Activated CD4-positive, alpha-beta T cell treated with anti-CD3 and anti-CD28 coated beads for 36 hours (primary cell): ENCODE measurements around the gene SCLT1. TPM values are rescaled to one million over a fixed set of nuclear protein-coding genes. Genes with fewer than 3 reads are reported as not detected.
"Not testable (repeated sequence)": the region's sequence is repeated elsewhere in the genome, so short reads cannot be mapped to it uniquely, and the experiment has no call there.

Experiments used
- ATAC-seq: fragments of 200-7000 bp; cut with Tn5 transposase; one replicate; pipeline ENCODE4 v1.10.0; 2021; ENCODE audit warnings: mild to moderate bottlenecking, moderate library complexity
- CTCF ChIA-PET: fragments of 350-600 bp; sonication (Branson Sonifier 250); formaldehyde crosslinking; loops from one replicate; lab custom pipeline; 2021; ENCODE audit warnings: antibody characterized with exemption; lab: Charles Lee
- POLR2A ChIA-PET: fragments of 350-600 bp; sonication (Branson Sonifier 250); formaldehyde crosslinking; loops from one replicate; lab custom pipeline; 2021; ENCODE audit warnings: antibody characterized with exemption, inconsistent platforms; lab: Charles Lee
- DNase-seq: peaks from one replicate; pipeline ENCODE4 v3.0.0-alpha.2; 2020
- H3K27ac Mint-ChIP-seq: one replicate; pipeline ENCODE4 v1.8.0; 2021; ENCODE audit warnings: mixed read lengths
- H3K27me3 Mint-ChIP-seq: one replicate; pipeline ENCODE4 v1.8.0; 2021; ENCODE audit warnings: mixed read lengths
- H3K36me3 Mint-ChIP-seq: one replicate; pipeline ENCODE4 v1.8.0; 2021; ENCODE audit warnings: low read depth, mixed read lengths
- H3K4me1 Mint-ChIP-seq: one replicate; pipeline ENCODE4 v1.8.0; 2021; ENCODE audit warnings: mixed read lengths
- H3K4me3 Mint-ChIP-seq: one replicate; pipeline ENCODE4 v1.8.0; 2021; ENCODE audit warnings: mild to moderate bottlenecking, moderate library complexity, mixed read lengths
- H3K9me3 Mint-ChIP-seq: one replicate; pipeline ENCODE4 v1.8.0; 2021; ENCODE audit warnings: low read depth, mixed read lengths
- intact Hi-C, 2 experiments: fragments of 100-400 bp; cut with DNase I in 1 of 2; cut with micrococcal nuclease in 1 of 2; formaldehyde crosslinking; loops; one replicate each; pipeline versions ENCODE4 v1.14.2 to v1.15.1; 2022 to 2024; cut with DNase I, micrococcal nuclease
- total RNA-seq, 2 experiments: library from RNA; stranded (reverse); gene quantifications; one replicate each; pipeline ENCODE4 v1.2.3, GENCODE V29; 2021

Gene SCLT1
- total RNA-seq, 2 experiments from 2014 or later: 18.7 to 19.3 TPM

DNA sequence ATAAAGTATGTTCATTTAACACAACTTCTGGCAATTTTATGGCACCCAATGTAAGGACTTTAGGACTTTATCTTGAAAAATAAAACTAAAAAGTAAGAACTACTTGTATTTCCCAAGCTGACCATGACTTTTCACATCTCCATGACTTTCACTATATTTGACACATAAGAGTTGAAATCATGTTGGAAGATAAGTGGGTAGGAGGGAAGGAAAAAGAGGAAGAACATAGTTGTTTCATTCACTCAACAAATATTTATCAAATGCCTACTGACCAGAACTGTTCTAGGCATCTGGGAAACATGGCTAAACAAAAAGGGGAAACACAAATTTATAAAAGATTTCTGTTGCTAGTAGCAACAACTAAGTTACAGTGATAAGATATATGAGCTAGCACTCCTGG lies 16.0 kb downstream of the SCLT1 start:
- CTCF ChIA-PET: no interaction called here
- intact Hi-C loops: no loop called here
- Mint-ChIP-seq H3K36me3 (peaks cover 74% of the 10 kb centered on the region), H3K9me3 (peaks cover 20% of the 10 kb centered on the region), H3K27me3 (no peaks in the 10 kb centered on the region), H3K27ac (no peak overlapping the region), H3K4me3 (no peak overlapping the region), H3K4me1 (peaks cover 2% of the 10 kb centered on the region)
- POLR2A ChIA-PET: no interaction called here
- DNase-seq (no peak), ATAC-seq (no peak)

GRCh38 chr4:129069537-129069936 lies 23.8 kb downstream of the SCLT1 start:
- H3K36me3 Mint-ChIP-seq: peaks cover 54% of the 10 kb centered on the region
- CTCF ChIA-PET, ATAC-seq, DNase-seq, intact Hi-C loops, POLR2A ChIA-PET, H3K4me1 Mint-ChIP-seq, H3K27ac Mint-ChIP-seq, H3K27me3 Mint-ChIP-seq, H3K4me3 Mint-ChIP-seq: not testable (repeated sequence)
- H3K9me3 Mint-ChIP-seq: peaks cover 43% of the 10 kb centered on the region

DNA sequence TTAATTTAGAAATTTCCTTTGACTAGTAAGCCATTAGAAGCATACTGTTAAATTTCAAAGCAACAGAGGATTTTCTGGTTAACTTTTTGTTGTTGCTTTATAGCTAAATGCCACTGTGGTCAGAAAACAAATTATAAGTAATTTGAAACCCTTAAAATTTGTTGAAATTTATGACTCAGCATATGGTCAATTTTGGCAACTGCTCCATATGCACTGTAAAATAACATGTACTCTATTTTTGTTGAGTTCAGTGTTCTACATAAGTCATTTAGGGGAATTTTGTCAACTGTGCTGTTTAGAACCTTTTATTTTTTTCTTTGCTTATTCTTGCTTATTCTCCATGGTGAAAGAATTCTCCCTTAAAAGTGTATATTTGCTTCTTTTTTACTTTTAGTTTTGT lies 28.6 kb downstream of the SCLT1 start:
- CTCF ChIA-PET: no interaction called here
- H3K27me3 Mint-ChIP-seq: no peaks in the 10 kb centered on the region
- intact Hi-C loops: no loop called here
- ATAC-seq (no peak), DNase-seq (no peak)
- no peak overlapping the region for H3K4me3 Mint-ChIP-seq
- H3K36me3 Mint-ChIP-seq: peaks cover 59% of the 10 kb centered on the region
- H3K27ac Mint-ChIP-seq: no peak overlapping the region
- peaks cover 46% of the 10 kb centered on the region for H3K9me3 Mint-ChIP-seq
- POLR2A ChIA-PET: no interaction called here
- no peaks in the 10 kb centered on the region for H3K4me1 Mint-ChIP-seq

DNA sequence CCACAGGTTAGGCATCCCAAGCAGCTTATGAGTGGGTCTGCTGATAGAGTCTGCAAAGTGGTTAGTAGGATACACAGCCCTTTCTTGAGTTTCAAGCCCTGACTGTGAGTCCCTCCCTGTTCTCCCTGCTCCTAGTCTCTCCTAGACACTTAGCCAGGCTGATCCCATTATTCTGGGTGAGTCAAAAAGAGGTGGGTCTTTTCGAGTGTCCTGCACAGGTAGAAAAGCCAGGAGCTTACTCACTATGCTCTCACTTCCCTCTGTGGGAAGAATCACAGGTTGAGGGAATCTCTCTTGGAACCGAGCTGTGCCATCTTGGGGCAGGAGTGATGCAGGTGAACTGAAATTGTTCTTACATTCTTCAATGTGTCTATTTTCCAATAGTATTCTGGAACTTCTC lies 29.7 kb downstream of the SCLT1 start:
- CTCF ChIA-PET: interaction anchor here (0.6 to 1.1 kb wide), 3 partner anchors 161 to 890 kb away, joined by 3 read pairs; no protein-coding TSS in a partner anchor
- ATAC-seq: no peak
- Mint-ChIP-seq H3K36me3 (peaks cover 57% of the 10 kb centered on the region), H3K27me3 (no peaks in the 10 kb centered on the region), H3K4me1 (no peaks in the 10 kb centered on the region), H3K27ac (no peak overlapping the region), H3K9me3 (peaks cover 45% of the 10 kb centered on the region), H3K4me3 (no peak overlapping the region)
- intact Hi-C loops: no loop called here
- DNase-seq: no peak
- POLR2A ChIA-PET: no interaction called here

DNA sequence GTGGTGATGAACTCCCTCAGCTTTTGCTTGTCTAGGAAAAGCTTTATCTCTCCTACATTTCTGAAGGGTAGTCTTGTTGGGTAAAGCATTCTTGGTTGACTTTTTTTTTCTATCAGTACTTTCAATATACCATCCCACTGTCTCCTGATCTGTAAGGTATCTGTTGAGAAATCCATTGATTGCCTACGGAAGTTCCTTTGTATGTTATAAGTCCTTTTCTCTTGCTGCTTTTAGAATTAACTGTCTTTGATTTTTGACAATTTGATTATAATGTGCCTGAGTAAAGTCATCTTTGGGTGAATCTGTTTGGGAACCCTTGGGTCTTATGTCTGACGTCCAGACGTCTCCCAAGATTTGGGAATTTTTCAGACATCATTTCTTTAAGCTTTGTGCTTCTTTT lies 30.8 kb downstream of the SCLT1 start:
- ChIA-PET CTCF (interaction anchor here (0.7 to 1.1 kb wide), 2 partner anchors 12 to 177 kb away, joined by 3 read pairs; no protein-coding TSS in a partner anchor), POLR2A (no interaction called here)
- peaks cover 42% of the 10 kb centered on the region for H3K9me3 Mint-ChIP-seq
- no peak overlapping the region for H3K4me3 Mint-ChIP-seq
- H3K36me3 Mint-ChIP-seq: peaks cover 53% of the 10 kb centered on the region
- DNase-seq (no peak), ATAC-seq (no peak)
- H3K4me1 Mint-ChIP-seq: no peaks in the 10 kb centered on the region
- no peak overlapping the region for H3K27ac Mint-ChIP-seq
- intact Hi-C loops: no loop called here
- no peaks in the 10 kb centered on the region for H3K27me3 Mint-ChIP-seq

DNA sequence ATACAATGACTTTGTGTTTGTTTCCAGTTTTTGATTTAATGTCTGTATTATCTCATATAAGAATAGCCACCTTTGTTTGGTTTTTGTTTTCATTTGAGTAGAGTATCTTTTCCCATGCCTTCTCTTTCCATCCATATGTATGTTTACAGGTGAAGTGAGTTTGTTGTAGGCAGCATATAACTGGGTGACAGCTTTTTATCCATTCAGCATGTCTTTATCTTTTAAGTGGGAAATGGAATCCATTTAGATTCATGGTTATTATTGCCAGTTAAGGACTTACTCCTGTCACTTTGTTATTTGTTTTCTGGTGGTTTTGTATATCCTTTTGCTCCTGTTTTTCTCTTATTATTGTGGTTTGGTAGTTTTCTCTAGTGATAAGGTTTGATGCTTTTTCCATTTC lies 34.3 kb downstream of the SCLT1 start:
- Mint-ChIP-seq H3K4me3 (no peak overlapping the region), H3K27me3 (no peaks in the 10 kb centered on the region), H3K36me3 (peaks cover 57% of the 10 kb centered on the region), H3K9me3 (peaks cover 63% of the 10 kb centered on the region), H3K4me1 (no peaks in the 10 kb centered on the region), H3K27ac (no peak overlapping the region)
- intact Hi-C loops: no loop called here
- ChIA-PET CTCF (interaction anchor here (0.6 kb wide), 1 partner anchor 33 kb away, joined by 3 read pairs; no protein-coding TSS in a partner anchor), POLR2A (no interaction called here)
- no peak for DNase-seq
- ATAC-seq: no peak

DNA sequence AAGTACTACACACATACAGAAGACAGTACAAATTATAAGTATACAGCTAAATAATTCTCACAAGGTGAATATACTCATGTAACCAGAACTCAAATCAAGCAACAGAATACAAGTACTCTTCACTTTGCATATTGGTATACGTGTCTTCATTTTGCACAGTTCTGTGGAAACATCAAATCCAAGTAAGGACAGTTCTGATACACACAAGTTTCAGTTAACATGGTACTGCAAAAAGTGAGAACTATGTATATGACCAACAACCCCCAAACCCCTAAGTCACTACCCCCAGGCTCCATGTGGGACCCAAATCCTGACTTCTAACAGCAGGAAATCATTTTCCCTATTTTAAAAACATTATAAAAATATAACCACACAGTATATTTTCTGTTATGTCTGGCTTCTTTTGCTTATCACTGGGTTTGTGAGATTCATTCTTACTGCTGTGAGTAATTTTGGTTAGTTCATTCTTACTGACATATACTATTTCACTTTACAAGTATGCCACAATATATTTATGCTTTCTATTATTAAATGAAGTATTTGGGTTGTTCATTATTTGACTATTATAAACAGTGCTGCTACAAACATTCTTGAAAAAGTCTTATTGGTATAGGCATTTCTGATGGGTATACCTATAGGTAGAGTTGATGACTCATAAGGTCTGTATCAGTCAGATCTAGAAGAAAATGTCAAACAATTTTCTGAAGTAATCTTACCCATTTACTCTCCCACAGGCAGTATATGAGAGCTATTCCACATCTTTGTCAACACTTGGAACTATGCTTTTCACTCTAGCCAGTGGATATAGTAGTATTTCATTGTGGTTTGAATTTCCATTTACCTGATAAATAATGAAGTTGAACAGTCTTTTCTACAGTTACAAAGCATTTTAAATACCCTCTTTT lies 47.0 kb downstream of the SCLT1 start:
- CTCF ChIA-PET: interaction anchor here (1.0 to 1.2 kb wide), 3 partner anchors 10 to 47 kb away, joined by 3 to 4 read pairs (median 3); partner anchors contain the start of gene SCLT1
- ATAC-seq (peak; percentile 96), DNase-seq (no peak)
- POLR2A ChIA-PET: interaction anchor here (0.6 kb wide), 1 partner anchor 8 kb away, joined by 3 read pairs; no protein-coding TSS in a partner anchor
- peaks cover 16% of the 10 kb centered on the region for H3K4me1 Mint-ChIP-seq
- H3K9me3 Mint-ChIP-seq: peaks cover 10% of the 10 kb centered on the region
- H3K4me3 Mint-ChIP-seq: no peak overlapping the region
- H3K36me3 Mint-ChIP-seq: no peaks in the 10 kb centered on the region
- H3K27me3 Mint-ChIP-seq: no peaks in the 10 kb centered on the region
- intact Hi-C loops: no loop called here
- no peak overlapping the region for H3K27ac Mint-ChIP-seq

- Mint-ChIP-seq H3K4me1 (peaks cover 16% of the 10 kb centered on the region), H3K27me3 (no peaks in the 10 kb centered on the region), H3K27ac (no peak overlapping the region), H3K36me3 (peaks cover 4% of the 10 kb centered on the region), H3K9me3 (no peaks in the 10 kb centered on the region), H3K4me3 (no peak overlapping the region)
- no peak for DNase-seq
- POLR2A ChIA-PET: no interaction called here
- intact Hi-C loops: no loop called here
- CTCF ChIA-PET: interaction anchor here (1.6 kb wide), 1 partner anchor 49 kb away, joined by 4 read pairs; the partner anchor contains the start of gene SCLT1
- ATAC-seq: no peak
Observed at GRCh38 chr4:129043523-129043922, 49.8 kb downstream of the SCLT1 start.

DNA sequence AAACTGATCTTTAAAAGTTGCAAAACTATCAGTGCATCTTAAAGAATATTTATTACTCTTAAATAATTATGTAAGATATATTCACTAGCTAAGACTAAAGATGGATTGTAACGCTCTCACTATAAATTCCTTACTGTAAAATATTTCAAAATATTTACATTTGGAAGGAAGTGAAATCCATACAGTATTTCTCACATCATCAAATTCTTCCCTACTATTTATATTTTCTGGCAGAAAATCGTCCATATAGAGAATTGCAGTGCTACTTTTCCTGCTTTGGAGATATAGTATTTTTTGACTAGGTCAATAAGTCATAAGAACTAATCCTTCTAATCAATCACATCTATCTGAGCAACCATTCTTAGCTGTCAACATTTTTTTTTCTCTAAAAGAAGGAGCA lies 52.9 kb downstream of the SCLT1 start:
- Mint-ChIP-seq H3K36me3 (peaks cover 7% of the 10 kb centered on the region), H3K9me3 (no peaks in the 10 kb centered on the region), H3K27ac (no peak overlapping the region), H3K4me1 (no peaks in the 10 kb centered on the region), H3K27me3 (no peaks in the 10 kb centered on the region), H3K4me3 (no peak overlapping the region)
- ATAC-seq: no peak
- ChIA-PET POLR2A (no interaction called here), CTCF (no interaction called here)
- DNase-seq: no peak
- intact Hi-C loops: no loop called here

GRCh38 chr4:129037093-129037492 lies 56.2 kb downstream of the SCLT1 start:
- no peak for ATAC-seq
- POLR2A ChIA-PET: no interaction called here
- no peaks in the 10 kb centered on the region for H3K4me1 Mint-ChIP-seq
- DNase-seq: no peak
- no peaks in the 10 kb centered on the region for H3K27me3 Mint-ChIP-seq
- no peak overlapping the region for H3K27ac Mint-ChIP-seq
- intact Hi-C loops: no loop called here
- CTCF ChIA-PET: interaction anchor here (0.7 kb wide), 1 partner anchor 37 kb away, joined by 3 read pairs; no protein-coding TSS in a partner anchor
- H3K9me3 Mint-ChIP-seq: peaks cover 2% of the 10 kb centered on the region
- peaks cover 19% of the 10 kb centered on the region for H3K36me3 Mint-ChIP-seq
- H3K4me3 Mint-ChIP-seq: no peak overlapping the region

DNA sequence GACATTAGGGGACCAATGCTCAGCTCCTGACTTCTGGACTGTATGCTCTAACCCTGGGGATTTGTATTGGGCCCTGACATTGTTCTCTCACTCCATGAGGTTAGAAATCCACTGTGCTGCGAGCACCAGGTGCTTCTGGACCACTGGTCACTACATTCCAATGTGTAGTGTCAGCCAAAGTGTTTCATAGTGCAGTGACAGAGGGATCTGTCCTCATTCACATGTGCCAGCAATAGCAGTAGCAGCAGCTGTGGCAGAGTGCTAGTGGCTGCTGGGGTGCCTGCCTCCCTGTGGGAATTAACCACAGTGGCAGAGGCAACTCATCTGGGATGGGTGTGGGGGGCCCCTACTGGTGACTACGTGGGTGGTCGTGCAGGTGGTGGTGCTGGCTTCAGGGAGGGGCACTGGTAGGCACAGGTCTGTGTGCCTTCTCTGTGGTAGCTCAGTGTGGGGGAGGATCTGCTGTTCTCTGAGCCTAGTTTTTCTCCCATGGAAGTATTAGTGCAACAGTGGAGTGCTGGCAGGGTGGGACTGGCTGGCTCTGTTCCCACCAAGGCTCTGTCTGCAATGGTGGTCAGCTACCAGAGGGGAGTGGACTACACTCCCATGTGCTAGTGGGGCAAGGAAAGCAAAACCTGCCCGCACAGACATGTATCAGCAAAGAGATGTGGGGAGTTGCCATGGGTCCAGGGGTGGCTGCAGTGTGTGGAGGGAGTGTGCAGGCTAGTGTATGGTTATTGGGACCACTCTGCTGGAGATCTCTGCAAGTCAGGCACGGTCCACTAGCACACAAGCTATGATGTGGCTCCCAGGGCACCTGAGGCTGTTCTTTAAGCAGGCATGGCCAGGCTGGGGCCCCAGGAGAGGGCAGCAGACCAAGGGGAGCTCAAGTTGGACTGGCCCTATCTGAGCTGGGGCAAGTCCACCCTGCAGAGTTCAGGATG lies 78.5 kb downstream of the SCLT1 start:
- no peak for ATAC-seq
- ChIA-PET POLR2A (no interaction called here), CTCF (no interaction called here)
- intact Hi-C loops: no loop called here
- Mint-ChIP-seq H3K9me3 (peaks cover 43% of the 10 kb centered on the region), H3K36me3 (peaks cover 23% of the 10 kb centered on the region), H3K27me3 (no peaks in the 10 kb centered on the region), H3K4me1 (no peaks in the 10 kb centered on the region), H3K4me3 (no peak overlapping the region), H3K27ac (no peak overlapping the region)
- DNase-seq: no peak
